ENCODE data around the gene PCBP4.
A peak's percentile ranks its signal among the peaks of the same experiment; 100 is the strongest.

DNA sequence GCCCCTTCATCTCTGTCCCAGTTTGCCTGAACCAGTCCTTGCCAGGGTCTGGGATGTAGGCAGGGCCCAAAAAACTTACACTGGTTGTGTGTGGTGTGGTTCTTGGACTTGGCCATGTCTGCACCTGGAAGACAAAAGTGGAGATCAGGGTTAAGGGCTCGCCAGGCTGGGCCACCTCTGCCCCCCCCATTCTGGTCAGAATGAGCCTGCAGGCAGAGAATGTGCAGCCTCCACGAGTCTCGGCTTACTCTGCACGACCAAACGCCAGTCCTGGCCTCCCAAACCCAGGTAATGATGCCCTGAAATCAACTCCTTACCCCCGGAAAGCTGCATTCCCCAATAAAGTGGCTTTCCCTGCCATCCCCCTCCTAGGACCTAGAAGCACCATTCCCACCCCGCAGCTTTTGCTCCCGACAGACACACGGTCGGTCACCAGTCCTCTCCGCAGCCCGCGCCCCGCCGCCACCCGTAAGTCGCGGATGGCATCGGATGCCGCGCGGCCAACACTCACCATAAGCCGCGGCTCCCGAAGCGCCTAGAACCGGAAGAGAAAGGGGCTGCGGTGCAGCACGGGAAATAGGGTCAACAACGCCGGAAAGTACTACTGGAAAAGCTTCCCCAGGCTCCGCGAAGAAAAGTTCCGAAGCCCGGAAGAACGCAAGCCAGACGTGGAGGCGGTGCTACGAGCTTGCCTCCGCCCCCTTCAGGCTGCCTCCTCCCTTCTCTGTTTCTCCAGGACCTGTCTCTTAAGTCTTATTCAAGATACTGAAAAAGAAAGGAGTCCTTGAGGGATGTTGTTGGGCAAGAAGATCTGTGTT is 28.3 kb upstream of the PCBP4 start, which contains the start of gene RPL29:
- TF ChIP-seq CTCF (IDR thresholded peaks at IDR 0.05) = peak in 1 of 4 experiments; percentile 7
- TF ChIP-seq POLR2A (IDR thresholded peaks at IDR 0.05) = peak; percentile 48 to 61
- peak; percentile 80 to 92 (median 87) for TF ChIP-seq POLR2AphosphoS5 (IDR thresholded peaks at IDR 0.05)
- TF ChIP-seq EP300 (IDR thresholded peaks at IDR 0.05) = peak in 1 of 4 donors; percentile 30
